ENCODE measurements around the gene FGFRL1.
A peak's percentile ranks its signal among the peaks of the same experiment; 100 is the strongest.
"Not testable (repeated sequence)": the region's sequence is repeated elsewhere in the genome, so short reads cannot be mapped to it uniquely, and the experiment has no call there.

FGFRL1 gene

DNA sequence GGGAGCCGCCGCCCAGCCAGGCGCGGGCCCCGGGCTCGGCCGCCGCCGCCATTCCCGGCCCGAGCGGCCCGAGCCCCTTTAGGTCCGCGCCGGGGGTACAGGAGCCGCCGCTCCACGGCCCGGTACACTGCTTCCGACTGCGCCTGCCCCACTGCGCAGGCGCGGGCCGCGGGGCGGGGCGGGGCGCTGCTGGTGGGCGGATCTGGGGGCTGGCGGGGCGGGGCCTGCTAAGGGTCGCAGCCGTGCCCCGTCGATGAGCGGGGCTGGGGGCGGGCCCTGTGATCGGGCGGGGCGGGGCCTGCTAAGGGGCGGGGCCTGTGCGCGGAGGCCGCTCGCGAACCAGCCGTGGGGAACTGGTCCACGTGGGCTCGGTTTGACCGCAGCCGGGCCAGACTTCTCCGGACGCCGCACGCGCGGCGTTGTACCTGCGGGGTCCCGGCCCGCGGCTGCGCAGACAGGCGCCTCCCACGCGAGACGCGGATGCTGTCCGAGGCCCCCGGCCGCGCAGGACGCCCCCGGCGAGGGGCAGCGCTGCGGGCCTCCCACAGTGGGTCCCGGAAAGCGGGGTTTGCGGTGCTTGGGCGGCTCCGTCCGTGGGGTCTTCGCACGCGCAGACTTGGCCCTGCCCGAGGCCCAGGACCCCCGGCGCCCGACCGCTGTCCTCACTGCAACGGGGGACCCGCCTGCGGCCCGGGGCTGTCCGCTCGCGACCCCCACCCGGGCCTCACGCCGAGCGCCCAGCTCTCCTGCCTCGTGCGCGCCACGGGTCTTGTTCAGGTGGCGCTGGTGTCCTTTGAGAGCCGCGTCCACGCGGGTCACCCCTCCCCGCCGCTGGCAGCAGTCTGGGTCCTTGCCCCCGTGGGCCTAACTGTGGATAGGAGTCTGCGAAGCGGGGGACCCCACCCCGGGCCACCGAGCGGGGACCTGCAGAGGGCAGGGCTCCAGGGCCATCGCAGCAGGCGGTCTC, 37.7 kb upstream of the FGFRL1 start, which contains the start of gene DGKQ:
Gene DGKQ, minus strand, starts transcription at position 139 of the 967 bp plus-strand sequence. Its CDS starts 87 bp downstream, at position 52.
- peak; percentile 84 to 89 (median 84) for DNase-seq (ENCODE audit: low read depth in 3 of 3)

DNA sequence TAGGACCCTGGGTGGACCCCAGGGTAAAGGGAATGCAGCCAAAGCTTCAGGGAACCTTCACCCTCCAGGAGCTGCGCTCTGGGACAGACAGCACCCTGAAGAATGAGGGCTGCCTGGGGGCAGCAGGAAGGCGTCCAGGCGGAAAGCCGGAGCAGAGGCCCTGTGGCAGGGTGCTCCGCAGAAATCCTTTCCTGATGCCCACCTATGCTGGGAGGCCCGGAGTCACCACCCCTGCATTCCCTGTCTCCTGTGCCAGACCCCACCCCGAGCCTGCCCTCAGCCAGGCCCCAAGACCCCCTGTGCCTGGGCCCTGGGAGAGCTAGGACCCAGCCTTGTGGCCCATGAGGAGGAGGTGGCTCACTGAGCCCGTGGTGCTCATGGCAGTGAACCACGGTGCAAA, 36.8 kb upstream of the FGFRL1 start:
- no peak for DNase-seq (ENCODE audit: low read depth in 3 of 3)

DNA sequence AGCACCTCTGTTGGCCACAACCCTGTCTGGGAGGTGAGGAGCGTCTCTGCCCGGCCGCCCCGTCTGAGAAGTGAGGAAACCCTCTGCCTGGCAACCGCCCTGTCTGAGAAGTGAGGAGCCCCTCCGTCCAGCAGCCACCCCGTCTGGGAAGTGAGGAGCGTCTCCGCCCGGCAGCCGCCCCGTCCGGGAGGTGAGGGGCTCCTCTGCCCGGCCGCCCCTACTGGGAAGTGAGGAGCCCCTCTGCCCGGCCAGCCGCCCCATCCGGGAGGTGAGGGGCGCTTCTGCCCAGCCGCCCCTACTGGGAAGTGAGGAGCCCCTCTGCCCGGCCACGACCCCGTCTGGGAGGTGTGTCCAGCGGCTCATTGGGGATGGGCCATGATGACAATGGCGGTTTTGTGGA, 35.4 kb upstream of the FGFRL1 start:
- DNase-seq (ENCODE audit: low read depth in 3 of 3), result not testable (repeated sequence)

DNA sequence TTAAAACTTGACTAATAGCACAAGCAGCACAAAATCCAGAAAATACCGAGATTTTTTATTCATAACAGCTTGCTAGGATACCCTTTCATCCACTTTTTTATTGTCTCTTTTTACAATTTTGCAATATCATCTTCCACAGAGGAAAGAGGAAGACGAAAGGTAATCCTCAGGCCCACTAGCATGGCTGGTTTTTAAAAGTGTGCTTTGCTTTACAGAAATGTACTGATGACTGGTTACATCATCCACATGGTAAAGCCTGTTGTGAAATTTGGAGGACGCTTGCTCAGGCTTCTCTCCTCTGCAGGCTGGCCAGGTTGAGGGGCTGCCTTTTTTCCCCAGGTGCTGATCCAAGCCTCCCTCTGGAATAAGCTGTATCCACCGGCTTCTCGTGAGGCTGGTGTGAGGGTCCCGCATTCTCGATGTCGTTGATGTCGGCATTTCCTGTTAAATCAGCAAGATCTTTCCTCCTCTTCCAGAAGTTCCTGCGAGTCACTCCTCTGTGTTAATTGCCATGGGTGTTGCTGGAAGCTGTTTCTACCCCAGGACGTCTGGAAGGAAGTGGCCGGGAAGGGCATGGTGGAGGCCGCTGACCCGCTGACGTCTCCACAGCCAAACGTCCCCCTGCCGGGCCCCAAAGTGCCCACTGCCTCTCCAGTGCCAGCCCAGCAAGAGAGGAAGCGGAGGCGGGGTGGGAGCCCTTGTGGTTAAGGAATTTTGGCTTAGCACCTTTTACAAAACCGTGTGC, 32.3 kb upstream of the FGFRL1 start:
- no peak for DNase-seq (ENCODE audit: low read depth in 3 of 3)

DNA sequence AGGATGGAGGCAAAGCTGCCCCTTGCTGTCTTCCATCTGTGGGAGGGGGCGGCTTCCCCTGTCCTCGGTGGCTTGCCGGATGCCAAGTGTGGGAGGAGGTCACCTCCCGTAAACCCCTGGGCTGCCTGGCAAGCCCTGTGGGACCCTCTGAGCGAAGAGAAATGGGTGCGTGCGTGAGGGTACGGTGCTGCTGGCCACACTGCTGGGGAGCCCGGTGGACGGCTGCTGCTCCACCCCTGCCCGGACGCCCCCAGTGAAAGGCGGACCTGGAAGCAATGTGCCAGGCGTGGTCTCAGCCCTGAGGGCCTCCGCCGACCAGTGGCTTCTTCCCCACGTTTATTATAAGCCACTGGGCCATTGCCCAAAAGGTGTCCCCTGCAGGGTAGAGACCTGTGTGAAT, 29.1 kb upstream of the FGFRL1 start:
- no peak for DNase-seq (ENCODE audit: low read depth in 3 of 3)

DNA sequence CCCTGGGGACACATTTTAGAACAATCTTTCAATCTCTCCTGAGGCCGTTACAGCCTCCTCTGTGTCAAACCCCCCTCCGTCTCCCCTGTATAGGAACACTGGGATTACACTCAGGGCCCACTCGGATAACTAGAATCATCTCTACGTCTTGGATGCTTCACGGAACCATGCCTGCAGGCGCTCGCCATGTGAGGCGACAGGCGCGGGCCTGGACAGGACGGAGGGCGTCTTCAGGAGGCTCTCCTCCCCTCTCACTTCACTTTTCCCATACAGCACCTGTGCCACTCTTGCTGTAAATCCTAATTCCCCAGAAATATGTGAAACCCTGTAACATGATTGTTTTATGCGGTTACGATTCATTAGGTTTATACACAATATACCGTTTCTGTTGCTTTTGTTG, 28.6 kb upstream of the FGFRL1 start:
- DNase-seq (ENCODE audit: low read depth in 3 of 3), result no peak

DNA sequence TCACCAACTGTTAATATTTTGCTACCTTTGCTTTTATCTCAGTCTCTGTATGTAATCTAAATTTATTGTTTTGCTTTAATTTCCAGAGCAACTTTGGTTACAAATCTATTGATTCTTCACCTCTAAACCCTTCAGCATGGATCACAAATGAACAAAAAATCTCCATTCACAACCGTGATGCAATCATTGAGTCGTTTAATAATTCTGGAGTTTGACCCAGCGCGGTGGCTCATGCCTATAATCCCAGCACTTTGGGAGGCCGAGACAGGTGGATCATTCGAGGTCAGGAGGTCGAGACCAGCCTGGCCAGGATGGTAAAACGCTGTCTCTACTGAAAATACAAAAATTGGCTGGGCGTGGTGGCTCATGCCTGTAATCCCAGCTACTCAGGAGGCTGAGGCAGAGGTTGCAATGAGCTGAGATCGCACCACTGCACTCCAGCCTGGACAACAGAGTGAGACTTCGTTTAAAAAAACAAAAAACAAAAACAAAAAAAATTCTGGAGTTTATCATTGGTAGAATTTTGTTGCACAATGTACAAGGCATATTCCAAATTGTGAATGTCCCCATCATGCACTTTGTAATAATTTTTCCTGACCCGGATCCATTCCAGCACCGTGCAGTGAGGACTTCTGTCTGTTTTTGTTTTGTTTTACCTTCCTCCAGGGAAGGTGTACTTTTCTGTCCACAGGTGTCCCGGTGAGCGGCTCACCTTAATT, 26.9 kb upstream of the FGFRL1 start:
- no peak for DNase-seq (ENCODE audit: low read depth in 3 of 3)

DNA sequence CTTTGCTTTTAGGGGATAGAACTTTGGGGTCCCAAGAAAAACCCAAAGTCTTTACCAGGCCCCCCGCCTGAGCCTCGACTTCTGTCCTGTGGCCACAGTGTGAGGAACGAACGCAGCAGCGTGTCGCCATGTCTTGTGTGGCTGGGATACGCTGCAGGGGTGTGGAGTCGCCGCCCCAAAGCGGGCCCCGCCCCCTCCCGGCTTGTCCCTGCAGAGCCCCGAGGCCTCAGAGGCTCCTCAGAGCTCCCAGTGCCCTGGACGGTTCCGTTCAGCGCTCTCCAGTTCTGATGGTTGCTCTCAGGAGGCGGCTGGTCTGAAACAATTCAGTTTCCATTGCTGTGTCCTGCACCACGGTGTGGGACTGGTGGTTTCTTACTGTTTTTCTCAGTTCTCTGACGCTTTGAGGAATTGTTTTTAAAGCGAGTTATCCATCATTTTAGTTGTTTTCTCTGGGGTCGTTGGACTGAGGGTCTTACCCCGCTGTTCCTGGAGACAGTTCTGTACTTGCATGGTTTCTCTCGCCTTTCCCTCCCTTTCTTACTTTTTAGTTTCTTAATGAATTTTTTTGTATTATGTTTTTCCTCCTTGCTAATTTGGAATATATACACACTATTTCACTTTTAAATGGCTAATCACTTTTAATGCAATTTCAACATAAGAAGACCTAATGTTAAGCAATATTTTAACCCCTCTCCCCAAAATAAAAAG, 26.1 kb upstream of the FGFRL1 start:
- peak; percentile 48 to 65 (median 50) for DNase-seq (ENCODE audit: low read depth in 3 of 3)

DNA sequence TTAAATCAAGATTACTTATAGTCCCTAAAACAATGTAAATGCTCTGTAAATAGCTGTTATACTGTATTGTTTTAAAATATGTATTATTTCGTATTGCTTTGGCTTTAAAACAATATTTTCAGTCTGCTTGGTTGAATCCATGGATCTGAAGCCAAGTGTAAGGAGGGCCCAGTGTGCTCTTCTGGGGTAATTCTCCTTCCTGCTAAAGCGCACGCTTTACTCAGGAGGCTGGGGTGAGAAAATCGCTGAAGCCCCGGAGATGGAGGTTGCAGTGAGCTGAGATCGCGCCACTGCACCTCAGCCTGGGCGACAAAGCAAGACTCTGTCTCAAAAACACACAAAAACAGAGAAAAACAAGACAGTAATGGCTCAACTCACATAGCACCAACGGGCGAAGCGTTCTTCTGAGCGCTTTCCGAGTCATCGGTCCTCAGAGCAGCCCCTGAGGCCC, 25.0 kb upstream of the FGFRL1 start:
- DNase-seq (ENCODE audit: low read depth in 3 of 3), result no peak

DNA sequence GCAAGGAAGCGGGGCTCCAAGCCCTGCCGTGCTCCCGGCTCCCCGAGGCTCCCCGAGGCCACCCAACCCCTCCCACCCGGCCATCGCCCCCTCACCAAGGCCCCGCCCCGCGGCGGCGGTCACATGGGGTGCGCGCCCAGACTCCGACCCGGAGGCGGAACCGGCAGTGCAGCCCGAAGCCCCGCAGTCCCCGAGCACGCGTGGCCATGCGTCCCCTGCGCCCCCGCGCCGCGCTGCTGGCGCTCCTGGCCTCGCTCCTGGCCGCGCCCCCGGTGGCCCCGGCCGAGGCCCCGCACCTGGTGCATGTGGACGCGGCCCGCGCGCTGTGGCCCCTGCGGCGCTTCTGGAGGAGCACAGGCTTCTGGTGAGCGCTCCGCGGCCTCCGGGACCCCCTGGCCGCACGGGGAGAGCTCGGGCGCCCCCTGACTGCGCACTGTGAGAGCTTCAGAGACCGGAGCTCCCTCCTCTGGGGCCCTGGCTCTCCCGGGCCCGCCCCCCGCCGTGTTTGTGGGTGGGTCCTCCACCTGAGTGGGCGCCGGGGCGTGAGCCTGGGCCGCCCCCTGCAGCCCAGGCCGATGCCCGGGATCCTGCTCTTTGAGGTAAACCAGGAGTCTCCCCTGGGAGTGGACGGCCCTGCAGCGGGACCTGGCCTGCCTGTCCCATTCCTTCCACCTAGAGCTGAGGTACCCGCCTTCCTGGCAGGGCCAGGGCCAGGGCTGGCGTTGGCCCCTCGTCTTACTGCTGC, 24.4 kb upstream of the FGFRL1 start, which contains the start of gene IDUA:
Gene IDUA, plus strand, starts transcription at position 166 of the 745 bp plus-strand sequence. Its CDS starts 41 bp downstream, at position 207.
- DNase-seq (ENCODE audit: low read depth in 3 of 3), result peak; percentile 78 to 85 (median 83)

DNA sequence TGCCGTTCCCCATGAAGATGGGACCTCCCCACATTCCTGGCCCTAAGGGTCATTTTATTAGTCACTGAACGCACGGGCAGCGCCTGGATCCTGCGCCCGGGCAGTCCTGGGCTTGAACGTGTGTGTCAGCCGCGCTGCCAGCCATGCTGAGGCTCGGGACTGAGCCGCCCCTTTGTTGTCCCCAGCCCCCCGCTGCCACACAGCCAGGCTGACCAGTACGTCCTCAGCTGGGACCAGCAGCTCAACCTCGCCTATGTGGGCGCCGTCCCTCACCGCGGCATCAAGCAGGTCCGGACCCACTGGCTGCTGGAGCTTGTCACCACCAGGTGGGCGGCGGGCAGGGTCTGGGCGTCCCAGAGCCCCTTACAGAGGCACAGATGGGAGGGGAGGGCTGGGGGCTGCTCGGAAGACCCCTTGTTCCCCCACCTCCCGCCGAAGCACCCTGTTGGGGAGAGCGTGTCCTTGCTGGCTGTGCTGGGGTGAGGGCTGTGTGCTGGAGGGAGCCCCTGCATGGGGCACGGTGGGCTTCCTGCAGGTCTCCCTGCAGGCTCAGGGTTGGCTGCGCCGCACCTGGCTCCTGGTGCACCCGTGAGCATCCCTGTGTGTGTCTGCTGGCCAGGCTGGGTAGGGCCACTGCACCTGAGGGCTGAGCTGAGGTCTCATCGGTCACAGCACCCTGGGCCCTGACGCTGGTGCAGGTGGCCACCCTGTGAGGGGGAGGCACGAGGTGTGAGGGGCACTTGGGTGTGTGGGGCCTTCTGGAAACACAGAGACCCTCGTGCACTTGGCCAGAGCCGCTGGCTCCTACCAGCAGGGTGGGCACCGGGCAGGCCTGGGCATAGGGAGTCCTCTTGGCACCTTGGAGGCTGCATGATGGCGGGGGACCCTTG, 23.6 kb upstream of the FGFRL1 start:
- no peak for DNase-seq (ENCODE audit: low read depth in 3 of 3)

DNA sequence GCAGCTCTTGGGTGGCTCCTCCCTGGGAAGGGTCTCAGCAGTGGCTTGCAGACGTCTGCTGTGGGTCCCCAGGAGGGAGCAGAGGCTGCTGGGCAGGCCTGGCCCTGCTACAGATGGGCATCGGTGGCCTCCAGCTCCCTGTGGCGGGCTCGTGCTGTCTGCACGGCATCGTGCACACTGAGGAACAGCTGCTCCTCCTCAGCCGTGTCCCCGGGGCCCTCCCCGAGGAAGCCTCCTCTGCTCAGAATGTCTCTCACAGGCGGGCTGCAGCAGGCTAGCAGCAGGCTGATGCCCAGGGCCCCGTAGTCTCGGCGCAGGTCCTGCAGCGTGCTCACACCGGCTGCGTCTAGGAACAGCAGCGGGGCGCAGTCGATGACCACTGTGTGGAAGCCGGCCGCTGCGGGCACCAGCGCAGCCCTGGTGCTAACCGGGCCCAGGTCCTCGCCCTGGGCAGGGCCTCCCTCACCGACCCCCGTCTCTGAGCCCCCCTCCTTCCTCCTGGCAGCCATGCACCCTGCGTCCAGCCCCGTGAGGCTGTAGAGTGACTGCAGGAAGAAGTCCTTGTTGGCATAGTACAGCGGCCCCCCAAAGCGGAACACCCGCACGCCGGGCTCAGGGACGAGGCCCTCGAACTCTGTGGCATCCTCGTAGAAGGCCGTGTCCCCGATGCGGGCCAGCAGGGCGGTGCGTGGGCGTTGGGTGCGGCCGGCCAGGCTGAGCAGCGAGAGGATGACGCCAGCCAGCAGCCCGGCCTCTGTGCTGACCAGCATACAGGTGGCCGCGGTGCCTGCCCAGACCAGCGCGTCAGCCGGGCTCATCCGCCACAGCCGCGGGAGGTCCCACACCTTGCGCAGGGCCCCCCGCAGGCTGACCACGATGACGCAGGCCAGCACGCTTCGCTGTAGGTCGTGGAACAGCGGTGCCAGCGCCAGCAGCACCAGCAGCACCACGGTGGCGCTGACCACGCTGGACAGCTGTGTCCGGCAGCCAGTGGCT, 22.4 kb upstream of the FGFRL1 start:
- no peak for DNase-seq (ENCODE audit: low read depth in 3 of 3)

DNA sequence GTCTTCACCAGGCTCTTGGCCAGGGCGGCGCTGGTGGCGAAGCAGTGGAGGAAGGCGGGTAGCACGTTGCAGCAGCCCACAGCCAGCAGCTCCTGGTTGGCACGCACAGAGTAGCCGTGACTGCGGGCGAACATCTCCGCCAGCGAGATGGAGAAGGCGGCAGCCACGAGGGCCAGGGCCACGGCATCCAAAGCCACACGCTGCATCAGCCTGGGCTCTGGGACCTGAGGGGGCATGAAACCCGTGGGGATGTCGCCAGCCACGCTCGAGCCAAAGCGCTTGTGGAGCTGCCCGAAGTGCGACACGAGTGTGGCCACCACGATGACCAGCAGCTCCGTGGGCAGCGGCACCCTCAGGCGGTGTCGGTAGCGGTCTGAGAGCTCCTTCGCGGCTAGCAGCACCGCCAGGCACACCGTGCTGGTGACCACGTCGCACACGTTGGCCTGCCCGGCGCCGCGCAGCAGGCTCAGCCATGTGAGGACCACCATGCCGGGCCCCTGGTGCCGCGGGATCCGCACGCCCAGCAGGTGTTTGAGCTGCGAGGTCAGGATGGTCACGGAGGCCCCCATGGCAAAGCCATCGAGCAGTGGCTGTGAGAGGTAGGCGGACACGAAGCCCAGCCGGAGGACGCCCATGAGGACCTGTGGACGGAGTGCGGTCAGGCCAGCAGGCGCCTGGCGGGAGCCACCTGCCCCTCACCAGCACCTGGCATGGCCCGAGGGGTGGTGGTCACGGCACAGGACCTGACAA, 21.5 kb upstream of the FGFRL1 start:
- DNase-seq (ENCODE audit: low read depth in 3 of 3), result no peak

DNA sequence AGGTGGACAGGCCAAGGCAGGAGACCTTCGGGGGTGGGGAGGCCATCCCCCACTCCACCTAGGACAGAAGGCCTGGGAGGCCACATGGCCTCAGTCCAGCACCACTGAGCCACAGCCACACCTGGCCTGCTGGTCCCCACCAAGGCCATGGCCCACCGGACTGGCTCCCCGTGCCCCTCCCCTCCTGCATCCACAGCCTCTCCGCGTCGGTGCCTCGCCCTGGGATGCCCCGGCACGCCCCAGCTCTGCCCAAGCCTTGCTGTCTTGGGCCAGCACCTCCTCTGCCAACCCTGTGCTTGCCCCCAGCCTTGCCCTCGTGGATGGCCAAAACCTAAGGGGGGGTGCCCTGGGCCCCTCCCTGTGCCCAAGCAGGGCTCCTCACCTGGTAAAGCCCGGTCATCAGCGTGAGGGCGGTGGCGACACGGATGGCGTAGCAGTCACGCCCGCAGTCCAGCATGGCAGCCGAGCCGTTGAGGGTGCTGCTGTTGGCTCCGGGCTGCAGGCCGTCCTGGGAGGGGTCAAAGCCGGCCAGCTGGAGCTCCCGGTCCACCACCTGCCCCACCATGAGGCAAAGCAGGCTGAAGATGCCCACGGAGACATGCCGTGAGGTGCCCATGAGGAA, 20.6 kb upstream of the FGFRL1 start:
- no peak for DNase-seq (ENCODE audit: low read depth in 3 of 3)

DNA sequence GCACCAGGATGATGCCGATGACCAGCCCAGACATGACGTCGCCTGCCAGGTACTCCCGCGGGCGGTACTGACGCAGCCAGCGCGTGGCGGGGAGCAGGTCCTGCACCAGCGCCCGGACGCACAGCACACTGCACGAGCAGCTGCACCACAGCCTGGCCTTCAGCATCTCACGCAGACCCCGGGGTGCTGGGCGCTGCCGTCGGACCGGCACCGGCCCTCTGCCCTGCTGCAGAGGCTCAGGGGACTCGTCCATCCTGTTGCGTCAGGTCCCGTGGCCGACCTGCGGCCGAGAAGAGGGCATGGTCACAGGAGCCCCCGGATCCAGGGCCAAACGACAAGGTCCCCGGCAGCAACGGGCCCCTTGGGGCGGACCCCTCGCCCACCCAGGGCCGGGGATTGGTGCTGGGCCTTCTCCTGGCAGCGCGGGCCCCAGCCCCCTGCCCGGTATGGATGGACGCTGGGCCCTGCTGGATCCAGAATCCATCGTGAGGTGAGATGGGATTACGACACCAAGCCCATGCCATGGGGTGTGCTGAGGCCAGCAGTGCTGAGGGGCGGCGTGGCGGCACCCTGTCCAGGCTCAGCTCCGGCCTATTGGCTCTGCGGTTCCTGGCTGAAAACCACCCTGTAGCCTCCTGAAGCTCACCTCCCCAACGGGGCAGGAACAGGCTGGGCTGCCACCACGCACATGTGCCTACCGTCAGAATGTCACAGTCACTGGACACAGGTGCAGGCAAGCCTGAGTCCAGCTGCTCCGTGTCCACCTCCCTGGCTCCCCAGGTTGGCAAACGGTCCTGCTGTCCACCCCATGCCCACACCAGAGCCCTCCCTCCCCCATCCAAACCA, 19.8 kb upstream of the FGFRL1 start:
- no peak for DNase-seq (ENCODE audit: low read depth in 3 of 3)
